MCF 10A (cell line): ENCODE measurements around the gene UMODL1. TPM values are rescaled to one million over a fixed set of nuclear protein-coding genes. Genes with fewer than 3 reads are reported as not detected.
"Not testable (repeated sequence)": the region's sequence is repeated elsewhere in the genome, so short reads cannot be mapped to it uniquely, and the experiment has no call there.

ENCODE experiments used
- BruUV-seq: library from RNA; stranded (reverse); fragments of 400-500 nt; replicated peaks from 2 replicates; lab custom pipeline; 2021; lab: Mats Ljungman, UMichigan
- CTCF ChIA-PET: fragments of 300-600 bp; sonication (Branson Sonifier 250); formaldehyde crosslinking; extraction: SDS; loops from one replicate; lab custom pipeline; 2021; ENCODE audit warnings: antibody characterized with exemption, inconsistent platforms; lab: Yijun Ruan, JAX
- POLR2A ChIA-PET: fragments of 300-600, 350-650 bp; sonication (Branson Sonifier 250); formaldehyde crosslinking; extraction: SDS; loops from one replicate; lab custom pipeline; 2020; ENCODE audit warnings: antibody characterized with exemption, inconsistent platforms; lab: Yijun Ruan, JAX
- DNase-seq: peaks from one replicate; pipeline ENCODE4 v3.0.0-alpha.2; 2018; ENCODE audit not compliant: unreplicated experiment
- H3K27ac Mint-ChIP-seq: one replicate; pipeline ENCODE4 v1.8.0; 2022; ENCODE audit warnings: mild to moderate bottlenecking, low read depth, mixed read lengths; ENCODE audit not compliant: unreplicated experiment
- H3K27me3 Mint-ChIP-seq: one replicate; pipeline ENCODE4 v1.8.0; 2022; ENCODE audit warnings: mixed read lengths; ENCODE audit not compliant: insufficient read depth, unreplicated experiment
- H3K36me3 Mint-ChIP-seq: one replicate; pipeline ENCODE4 v1.8.0; 2022; ENCODE audit warnings: mild to moderate bottlenecking, moderate library complexity, mixed read lengths; ENCODE audit not compliant: insufficient read depth, unreplicated experiment
- H3K4me1 Mint-ChIP-seq: one replicate; pipeline ENCODE4 v1.8.0; 2022; ENCODE audit warnings: mixed read lengths; ENCODE audit not compliant: insufficient read depth, unreplicated experiment
- H3K4me3 Mint-ChIP-seq: one replicate; pipeline ENCODE4 v1.8.0; 2022; ENCODE audit warnings: mild to moderate bottlenecking, moderate library complexity, mixed read lengths; ENCODE audit not compliant: unreplicated experiment
- H3K9me3 Mint-ChIP-seq: one replicate; pipeline ENCODE4 v1.8.0; 2022; ENCODE audit warnings: mixed read lengths; ENCODE audit not compliant: unreplicated experiment
- intact Hi-C: fragments of 100-400 bp; cut with micrococcal nuclease; formaldehyde crosslinking; loops from 2 replicates; pipeline ENCODE4 v1.14.1; 2022
- total RNA-seq: library from RNA; stranded (reverse); gene quantifications from 2 replicates; pipeline ENCODE4 v1.2.3, GENCODE V29; 2022
- TF ChIP-seq, protein P1 (sequence below): fragments of 200-600 bp; IDR thresholded peaks from one replicate; pipeline ENCODE4 v1.8.0; 2022; ENCODE audit warnings: antibody characterized with exemption, mild to moderate bottlenecking; ENCODE audit not compliant: unreplicated experiment

The UMODL1 gene
- total RNA-seq, 1 experiment from 2014 or later, result not detected

DNA sequence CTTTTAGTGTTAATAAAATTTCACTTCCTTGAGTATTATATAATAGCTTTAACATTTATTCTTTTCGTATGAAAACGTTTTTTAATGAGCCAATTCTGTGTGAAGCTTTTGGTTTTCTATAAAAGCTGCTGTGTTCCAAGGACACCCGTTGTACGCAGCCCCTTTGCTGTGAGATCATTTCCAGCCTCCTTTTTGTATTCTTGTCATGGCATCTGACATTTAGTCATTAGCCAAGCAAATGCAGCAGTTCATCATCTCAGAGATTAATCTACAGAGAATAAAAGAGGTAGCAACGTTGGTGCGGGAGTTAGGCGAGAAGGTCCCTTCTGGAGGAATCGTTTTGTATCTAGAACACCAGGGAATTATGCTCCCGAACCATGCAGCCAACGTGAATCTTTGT, 1.3 kb upstream of the UMODL1 start:
- Mint-ChIP-seq H3K4me1 (no peaks in the 10 kb centered on the region), H3K27me3 (peaks cover 27% of the 10 kb centered on the region), H3K4me3 (no peak overlapping the region), H3K9me3 (no peaks in the 10 kb centered on the region), H3K36me3 (no peaks in the 10 kb centered on the region), H3K27ac (no peak overlapping the region)
- ChIA-PET CTCF (interaction anchor here (0.6 kb wide), 1 partner anchor 12 kb away, joined by 3 read pairs; no protein-coding TSS in a partner anchor), POLR2A (interaction anchor here (1.2 kb wide), 1 partner anchor 17 kb away, joined by 3 read pairs; no protein-coding TSS in a partner anchor)
- no TSS peak for BruUV-seq
- no peak for DNase-seq
- TF ChIP-seq, protein P1, sequence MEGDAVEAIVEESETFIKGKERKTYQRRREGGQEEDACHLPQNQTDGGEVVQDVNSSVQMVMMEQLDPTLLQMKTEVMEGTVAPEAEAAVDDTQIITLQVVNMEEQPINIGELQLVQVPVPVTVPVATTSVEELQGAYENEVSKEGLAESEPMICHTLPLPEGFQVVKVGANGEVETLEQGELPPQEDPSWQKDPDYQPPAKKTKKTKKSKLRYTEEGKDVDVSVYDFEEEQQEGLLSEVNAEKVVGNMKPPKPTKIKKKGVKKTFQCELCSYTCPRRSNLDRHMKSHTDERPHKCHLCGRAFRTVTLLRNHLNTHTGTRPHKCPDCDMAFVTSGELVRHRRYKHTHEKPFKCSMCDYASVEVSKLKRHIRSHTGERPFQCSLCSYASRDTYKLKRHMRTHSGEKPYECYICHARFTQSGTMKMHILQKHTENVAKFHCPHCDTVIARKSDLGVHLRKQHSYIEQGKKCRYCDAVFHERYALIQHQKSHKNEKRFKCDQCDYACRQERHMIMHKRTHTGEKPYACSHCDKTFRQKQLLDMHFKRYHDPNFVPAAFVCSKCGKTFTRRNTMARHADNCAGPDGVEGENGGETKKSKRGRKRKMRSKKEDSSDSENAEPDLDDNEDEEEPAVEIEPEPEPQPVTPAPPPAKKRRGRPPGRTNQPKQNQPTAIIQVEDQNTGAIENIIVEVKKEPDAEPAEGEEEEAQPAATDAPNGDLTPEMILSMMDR, result no peak
- intact Hi-C loops, result no loop called here

DNA sequence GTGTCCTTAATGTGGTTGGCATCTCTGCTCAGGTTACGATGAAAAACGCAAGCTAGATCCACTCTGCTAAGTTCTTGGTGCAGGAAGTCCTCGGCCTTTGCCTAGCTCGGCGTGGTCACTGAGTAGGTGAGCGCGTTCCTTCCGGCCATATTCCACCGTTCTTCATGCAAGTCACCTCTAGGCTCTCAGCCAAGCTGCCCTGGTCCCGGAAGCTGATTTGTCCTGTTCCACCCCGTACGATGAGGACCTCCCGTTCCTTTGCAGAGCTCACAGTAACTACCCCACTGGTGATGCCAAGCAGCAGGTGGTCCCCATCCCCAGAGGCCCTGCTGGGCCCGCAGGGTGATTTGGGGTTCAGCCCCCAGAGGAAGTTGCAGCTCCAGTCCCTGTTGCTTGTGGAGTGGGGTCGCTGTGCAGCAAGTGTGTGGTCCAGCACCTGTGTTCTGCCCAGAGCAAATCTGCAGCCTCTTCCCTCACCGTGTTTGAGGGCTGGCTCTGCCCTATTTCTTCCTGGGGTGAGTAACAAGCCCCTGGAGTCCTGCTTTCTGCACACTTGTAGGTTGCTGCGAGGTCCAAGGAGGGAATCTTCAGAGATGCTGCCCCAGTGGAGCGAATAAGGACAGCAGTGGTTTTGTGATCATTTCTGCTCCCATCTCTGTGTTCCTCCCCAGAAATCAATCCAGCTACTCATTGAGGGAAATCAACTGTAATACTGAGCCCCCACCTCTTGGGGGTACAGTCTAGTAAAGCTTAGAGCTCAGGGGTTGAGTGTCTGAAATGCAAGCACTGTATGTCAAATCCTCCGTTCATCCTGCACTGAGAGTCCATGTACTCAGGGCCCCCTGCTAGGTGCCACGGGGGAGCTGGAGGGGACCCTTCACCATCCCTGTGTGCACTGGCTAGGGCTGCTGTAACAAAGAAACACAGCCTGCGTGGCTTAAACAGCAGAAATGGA, 2.3 kb downstream of the UMODL1 start:
- no peaks in the 10 kb centered on the region for H3K36me3 Mint-ChIP-seq
- H3K27me3 Mint-ChIP-seq, result peaks cover 27% of the 10 kb centered on the region
- no peak overlapping the region for H3K27ac Mint-ChIP-seq
- no peaks in the 10 kb centered on the region for H3K4me1 Mint-ChIP-seq
- TF ChIP-seq, protein P1, result no peak
- ChIA-PET POLR2A (interaction anchor here (1.0 kb wide), 1 partner anchor 9 kb away, joined by 3 read pairs; no protein-coding TSS in a partner anchor), CTCF (interaction anchor here (1.0 to 1.2 kb wide), 2 partner anchors 19 to 34 kb away, joined by 3 to 7 read pairs; no protein-coding TSS in a partner anchor)
- DNase-seq, result no peak
- no TSS peak for BruUV-seq
- no peak overlapping the region for H3K4me3 Mint-ChIP-seq
- intact Hi-C loops, result no loop called here
- H3K9me3 Mint-ChIP-seq, result no peaks in the 10 kb centered on the region

DNA sequence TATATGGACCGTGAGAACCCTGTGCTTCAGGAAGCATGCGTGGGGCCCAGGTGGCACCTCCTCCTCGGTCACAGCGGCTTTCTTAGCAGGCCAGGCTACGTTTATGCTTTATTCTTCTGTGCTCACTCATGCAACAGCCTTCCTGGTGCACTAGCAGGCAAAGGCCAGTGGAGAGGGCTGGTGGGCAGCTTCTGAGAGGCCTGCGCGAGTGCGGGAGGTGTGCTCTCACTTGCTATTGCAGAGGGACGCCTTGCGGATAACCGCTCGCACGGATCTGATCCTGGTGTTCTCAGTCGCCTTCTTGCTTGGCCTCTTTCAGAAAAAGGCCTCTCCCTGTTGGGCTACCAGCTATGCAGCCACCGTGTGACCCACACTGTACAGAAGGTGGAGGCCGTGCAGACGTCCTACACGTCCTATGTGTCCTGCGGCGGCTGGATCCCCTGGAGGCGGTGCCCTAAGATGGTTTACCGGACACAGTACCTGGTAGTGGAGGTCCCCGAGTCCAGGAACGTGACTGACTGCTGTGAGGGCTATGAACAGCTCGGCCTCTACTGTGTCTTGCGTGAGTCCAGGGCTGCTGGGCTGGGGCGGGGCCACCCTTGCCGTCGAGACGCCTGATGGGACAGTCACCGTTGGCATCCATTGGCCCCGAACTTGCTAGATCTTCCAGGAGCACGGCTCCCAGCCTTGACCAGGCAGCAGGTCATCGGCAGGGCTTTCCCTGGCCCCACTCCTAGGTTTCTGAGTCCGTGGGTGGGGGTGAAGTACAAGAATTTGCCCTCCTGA, 4.8 kb downstream of the UMODL1 start:
- ChIA-PET CTCF (interaction anchor here (0.9 to 1.0 kb wide), 2 partner anchors 9 to 142 kb away, joined by 3 to 4 read pairs; no protein-coding TSS in a partner anchor), POLR2A (interaction anchor here (0.6 to 0.7 kb wide), 2 partner anchors 66 to 341 kb away, joined by 3 read pairs; no protein-coding TSS in a partner anchor)
- Mint-ChIP-seq H3K27ac (no peak overlapping the region), H3K36me3 (no peaks in the 10 kb centered on the region), H3K4me1 (no peaks in the 10 kb centered on the region), H3K9me3 (no peaks in the 10 kb centered on the region), H3K4me3 (no peak overlapping the region), H3K27me3 (peaks cover 19% of the 10 kb centered on the region)
- DNase-seq, result no peak
- no TSS peak for BruUV-seq
- intact Hi-C loops, result no loop called here
- TF ChIP-seq, protein P1, result no peak

DNA sequence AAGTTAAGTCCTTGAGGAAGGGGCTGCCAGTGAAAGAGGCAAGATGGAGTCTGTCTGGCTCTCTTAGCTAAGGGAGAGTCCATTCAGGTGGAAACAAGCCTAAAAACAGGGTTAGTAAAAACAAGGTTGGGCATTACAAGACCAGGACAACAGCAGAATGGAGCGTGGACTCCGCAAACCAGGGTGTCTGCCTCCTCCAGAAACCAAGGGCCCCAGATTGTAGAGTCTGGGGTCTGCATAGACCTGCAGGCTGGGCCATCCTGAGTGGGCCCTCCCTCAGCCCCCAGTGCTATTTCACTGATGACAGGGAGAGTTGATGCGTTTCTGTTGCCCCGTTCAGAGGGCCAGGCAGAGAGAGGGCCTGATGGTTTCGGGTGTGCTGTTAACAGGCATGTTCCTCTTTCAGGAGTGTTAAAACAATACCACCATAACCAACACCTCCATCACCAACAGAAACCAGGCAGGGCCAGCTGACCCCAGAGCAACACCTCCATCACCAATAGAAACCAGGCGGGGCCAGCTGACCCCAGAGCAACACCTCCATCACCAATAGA, 6.6 kb downstream of the UMODL1 start:
- H3K4me1 Mint-ChIP-seq, H3K4me3 Mint-ChIP-seq, intact Hi-C loops, H3K27ac Mint-ChIP-seq, H3K9me3 Mint-ChIP-seq, DNase-seq, H3K36me3 Mint-ChIP-seq, POLR2A ChIA-PET, BruUV-seq: not testable (repeated sequence)
- peaks cover 18% of the 10 kb centered on the region for H3K27me3 Mint-ChIP-seq
- CTCF ChIA-PET, result interaction anchor here (0.7 kb wide), 1 partner anchor 9 kb away, joined by 3 read pairs; no protein-coding TSS in a partner anchor

DNA sequence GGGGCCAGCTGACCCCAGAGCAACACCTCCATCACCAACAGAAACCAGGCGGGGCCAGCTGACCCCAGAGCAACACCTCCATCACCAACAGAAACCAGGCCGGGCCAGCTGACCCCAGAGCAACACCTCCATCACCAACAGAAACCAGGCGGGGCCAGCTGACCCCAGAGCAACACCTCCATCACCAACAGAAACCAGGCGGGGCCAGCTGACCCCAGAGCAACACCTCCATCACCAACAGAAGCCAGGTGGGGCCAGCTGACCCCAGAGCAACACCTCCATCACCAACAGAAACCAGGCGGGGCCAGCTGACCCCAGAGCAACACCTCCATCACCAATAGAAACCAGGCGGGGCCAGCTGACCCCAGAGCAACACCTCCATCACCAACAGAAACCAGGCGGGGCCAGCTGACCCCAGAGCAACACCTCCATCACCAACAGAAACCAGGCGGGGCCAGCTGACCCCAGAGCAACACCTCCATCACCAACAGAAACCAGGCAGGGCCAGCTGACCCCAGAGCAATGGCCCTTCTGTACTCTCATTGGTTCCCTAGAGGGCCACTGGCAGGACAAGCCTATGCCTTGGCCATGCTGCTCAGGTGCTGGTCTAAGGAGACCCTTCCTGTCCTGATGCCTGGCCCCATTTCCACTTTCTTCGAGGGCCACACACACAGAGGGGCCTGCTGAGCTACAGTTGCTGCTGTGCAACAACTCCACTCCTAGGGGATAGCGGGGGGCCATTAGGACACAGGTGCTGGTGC, 7.3 kb downstream of the UMODL1 start:
- POLR2A ChIA-PET, BruUV-seq, H3K4me1 Mint-ChIP-seq, H3K4me3 Mint-ChIP-seq, H3K9me3 Mint-ChIP-seq, H3K27ac Mint-ChIP-seq, intact Hi-C loops, DNase-seq, H3K36me3 Mint-ChIP-seq: not testable (repeated sequence)
- H3K27me3 Mint-ChIP-seq, result peaks cover 24% of the 10 kb centered on the region
- CTCF ChIA-PET, result interaction anchor here (0.6 kb wide), 1 partner anchor 39 kb away, joined by 3 read pairs; no protein-coding TSS in a partner anchor
